IMR-90 (cell line): ENCODE results near the gene TRAPPC2B. TPM values are rescaled to one million over a fixed set of nuclear protein-coding genes. Genes with fewer than 3 reads are reported as not detected.

Source experiments
- ATAC-seq: fragments of 200-7000 bp; cut with Tn5 transposase; 2 replicates; pipeline ENCODE4 v1.9.1; 2020; ENCODE audit warnings: low read depth, mild to moderate bottlenecking, moderate library complexity
- BruUV-seq: library from RNA; stranded (reverse); fragments of 400-500 nt; replicated peaks from 2 replicates; lab custom pipeline; 2021; lab: Mats Ljungman, UMichigan
- CTCF ChIA-PET: fragments of 300-600 bp; formaldehyde crosslinking; extraction: SDS; loops from one replicate; lab custom pipeline; 2021; ENCODE audit warnings: antibody characterized with exemption; lab: Yijun Ruan, JAX
- POLR2A ChIA-PET: fragments of 300-600 bp; sonication (Branson Sonifier 250); formaldehyde crosslinking; loops from one replicate; lab custom pipeline; 2022; ENCODE audit warnings: antibody characterized with exemption; ENCODE audit not compliant: unreplicated experiment; lab: Charles Lee
- DNase-seq: peaks from one replicate; pipeline ENCODE4 v3.0.0; 2013
- H2AFZ ChIP-seq: replicated peaks from 2 replicates; pipeline ENCODE3; 2013; ENCODE audit warnings: low read length, mild to moderate bottlenecking; ENCODE audit not compliant: poor library complexity
- H2AK5ac ChIP-seq: 2 replicates; pipeline ENCODE4 v1.6.1; 2013; ENCODE audit warnings: low read depth, low read length, inconsistent platforms
- H2AK9ac ChIP-seq: replicated peaks from 2 replicates; pipeline ENCODE3; 2013; ENCODE audit warnings: mild to moderate bottlenecking, low read depth, low read length, moderate library complexity; ENCODE audit not compliant: poor library complexity
- H2BK120ac ChIP-seq: 2 replicates; pipeline ENCODE4 v1.6.1; 2013; ENCODE audit warnings: low read depth, low read length, inconsistent platforms
- H2BK15ac ChIP-seq: 3 replicates; pipeline ENCODE4 v1.6.1; 2013; ENCODE audit warnings: low read depth, low read length, inconsistent platforms
- H2BK20ac ChIP-seq: 2 replicates; pipeline ENCODE4 v1.6.1; 2013; ENCODE audit warnings: low read depth, mild to moderate bottlenecking, inconsistent platforms, low read length, moderate library complexity
- H2BK5ac ChIP-seq: 2 replicates; pipeline ENCODE4 v1.6.1; 2013; ENCODE audit warnings: mild to moderate bottlenecking, low read depth, low read length, inconsistent platforms; ENCODE audit not compliant: poor library complexity, severe bottlenecking
- H3K14ac ChIP-seq: replicated peaks from 2 replicates; pipeline ENCODE4 v1.6.1; 2013; ENCODE audit warnings: low read depth, low read length, inconsistent platforms
- H3K18ac ChIP-seq: 2 replicates; pipeline ENCODE4 v1.6.1; 2013; ENCODE audit warnings: low read depth, low read length, control low read depth
- H3K23ac ChIP-seq: 2 replicates; pipeline ENCODE4 v1.6.1; 2013; ENCODE audit warnings: low read depth, low read length, inconsistent platforms
- H3K27ac ChIP-seq: 2 replicates; pipeline ENCODE4 v1.5.1; 2013; ENCODE audit warnings: mild to moderate bottlenecking, control low read depth, low read length; ENCODE audit not compliant: insufficient read depth
- H3K27me3 ChIP-seq: 2 replicates; pipeline ENCODE4 v1.6.1; 2013; ENCODE audit warnings: low read length; ENCODE audit not compliant: control insufficient read depth, insufficient read depth
- H3K36me3 ChIP-seq: 2 replicates; pipeline ENCODE4 v1.6.1; 2013; ENCODE audit warnings: low read length, mixed read lengths; ENCODE audit not compliant: control insufficient read depth, insufficient read depth
- H3K4ac ChIP-seq: 2 replicates; pipeline ENCODE4 v1.6.1; 2013; ENCODE audit warnings: low read depth, low read length, inconsistent platforms
- H3K4me1 ChIP-seq: 2 replicates; pipeline ENCODE4 v1.6.1; 2013; ENCODE audit warnings: low read length, mixed read lengths; ENCODE audit not compliant: control insufficient read depth, insufficient read depth
- H3K4me2 ChIP-seq: 2 replicates; pipeline ENCODE4 v1.6.1; 2013; ENCODE audit warnings: low read depth, mild to moderate bottlenecking, control low read depth, low read length, moderate library complexity
- H3K4me3 ChIP-seq: 2 replicates; pipeline ENCODE4 v1.5.1; 2013; ENCODE audit warnings: low read depth, mild to moderate bottlenecking, control low read depth, low read length, moderate library complexity; ENCODE audit not compliant: insufficient read depth
- H3K56ac ChIP-seq: 2 replicates; pipeline ENCODE4 v1.6.1; 2013; ENCODE audit warnings: low read length, inconsistent platforms; ENCODE audit not compliant: insufficient read depth; ENCODE audit errors: extremely low read depth
- H3K79me1 ChIP-seq, 2 experiments: 2 replicates each; pipeline ENCODE4 v1.6.1; 2013; ENCODE audit warnings: low read length in 2 of 2, inconsistent platforms in 1 of 2, low read depth in 1 of 2
- H3K9ac ChIP-seq: 2 replicates; pipeline ENCODE4 v1.6.1; 2013; ENCODE audit warnings: low read depth, low read length, control low read depth
- H3K9me1 ChIP-seq: 2 replicates; pipeline ENCODE4 v1.6.1; 2013; ENCODE audit warnings: low read length, inconsistent platforms; ENCODE audit not compliant: insufficient read depth
- H3K9me3 ChIP-seq: 2 replicates; pipeline ENCODE4 v1.6.1; 2013; ENCODE audit warnings: low read length; ENCODE audit not compliant: control insufficient read depth, insufficient read depth
- H4K20me1 ChIP-seq: 2 replicates; pipeline ENCODE4 v1.6.1; 2013; ENCODE audit warnings: low read length, inconsistent platforms; ENCODE audit not compliant: insufficient read depth
- H4K5ac ChIP-seq: 2 replicates; pipeline ENCODE4 v1.6.1; 2013; ENCODE audit warnings: mild to moderate bottlenecking, low read depth, low read length, control low read depth
- H4K8ac ChIP-seq, 2 experiments: 2 replicates each; pipeline ENCODE4 v1.6.1; 2013; ENCODE audit warnings: low read depth in 2 of 2, low read length in 2 of 2, control low read depth in 1 of 2, inconsistent platforms in 1 of 2
- H4K91ac ChIP-seq: 2 replicates; pipeline ENCODE4 v1.6.1; 2013; ENCODE audit warnings: low read depth, low read length, inconsistent platforms; ENCODE audit not compliant: insufficient read depth
- ELK1 ChIP-seq: fragments of 150-350 bp; IDR thresholded peaks from 2 replicates; pipeline ENCODE4 v1.6.1; 2016; ENCODE audit warnings: low read depth, mild to moderate bottlenecking, low read length, moderate library complexity, borderline replicate concordance
- dilution Hi-C: fragments of 300-500 bp; cut with HindIII; formaldehyde crosslinking; loops from one replicate; pipeline ENCODE4 v1.14.3; 2018; ENCODE audit warnings: low sequenced_read_pairs; ENCODE audit not compliant: unreplicated experiment
- in situ Hi-C: fragments of 300-500 bp; cut with MboI; formaldehyde crosslinking; loops from 3 replicates; pipeline ENCODE4 v1.14.3; 2019; ENCODE audit warnings: low sequenced_read_pairs, inconsistent platforms, mixed read lengths
- intact Hi-C: fragments of 100-400 bp; cut with micrococcal nuclease; formaldehyde crosslinking; loops from 2 replicates; pipeline ENCODE4 v1.10.0; 2022
- polyA plus RNA-seq, 3 experiments: library from polyadenylated mRNA; depleted of rRNA; stranded (reverse); fragments of >200 nt; gene quantifications; 2 replicates each; pipeline ENCODE4 v1.2.3, GENCODE V29; 2012; ENCODE audit warnings: low replicate concordance in 1 of 3
- total RNA-seq: library from RNA; depleted of rRNA; stranded (reverse); fragments of >200 nt; gene quantifications from 2 replicates; pipeline ENCODE4 v1.2.3, GENCODE V29; 2012

Gene TRAPPC2B
- total and polyA plus RNA-seq, 2 of the 4 experiments (the other 2 are of a cell fraction): 14.9 to 20.4 TPM

GRCh38 chr19:57380923-57381322, 17.6 kb downstream of the TRAPPC2B start:
- no peak overlapping the region for H2AK5ac ChIP-seq
- intact Hi-C loops (no loop called here), dilution Hi-C loops (no loop called here), in situ Hi-C loops (loop anchor here (25.0 kb wide), 1 partner anchor 969 kb away; the partner anchor contains the start of gene ZNF583)
- no peak overlapping the region for H3K4me3 ChIP-seq
- H3K9me1 ChIP-seq: no peaks in the 10 kb centered on the region
- no peak overlapping the region for H2BK5ac ChIP-seq
- ChIA-PET POLR2A (no interaction called here), CTCF (no interaction called here)
- DNase-seq (no peak), ATAC-seq (no peak)
- H4K91ac ChIP-seq: no peak overlapping the region
- H3K36me3 ChIP-seq: peaks cover 21% of the 10 kb centered on the region
- no peak overlapping the region for H2AK9ac ChIP-seq
- no peak overlapping the region for H3K4me2 ChIP-seq
- no peak overlapping the region for H3K27ac ChIP-seq
- H3K4ac ChIP-seq: no peak overlapping the region
- no peak overlapping the region for H3K23ac ChIP-seq
- peaks cover 27% of the 10 kb centered on the region for H3K9me3 ChIP-seq
- no peak overlapping the region for H3K18ac ChIP-seq
- no TSS peak for BruUV-seq
- H4K20me1 ChIP-seq: no peaks in the 10 kb centered on the region
- H4K5ac ChIP-seq: no peak overlapping the region
- no peaks in the 10 kb centered on the region for H3K4me1 ChIP-seq
- H3K9ac ChIP-seq: no peak overlapping the region
- H2BK20ac ChIP-seq: no peak overlapping the region
- H3K79me1 ChIP-seq: no peaks in the 10 kb centered on the region
- no peak overlapping the region for H3K14ac ChIP-seq
- no peaks in the 10 kb centered on the region for H3K27me3 ChIP-seq
- TF ChIP-seq ELK1: no peak
- H2BK120ac ChIP-seq: no peak overlapping the region
- no peak overlapping the region for H3K56ac ChIP-seq
- H2AFZ ChIP-seq: no peak overlapping the region
- no peak overlapping the region for H2BK15ac ChIP-seq
- H4K8ac ChIP-seq: no peak overlapping the region
